ENCODE results near the gene MAGI1.
"Not testable (repeated sequence)": the region's sequence is repeated elsewhere in the genome, so short reads cannot be mapped to it uniquely, and the experiment has no call there.

The MAGI1 gene

GRCh38 chr3:65560901-65561300, 477.8 kb downstream of the MAGI1 start:
- no peak for DNase-seq (ENCODE audit: low spot score)

- no peak for DNase-seq (ENCODE audit: low spot score)
These were observed 478.6 kb downstream of the MAGI1 start for GRCh38 chr3:65560133-65560532.

GRCh38 chr3:65559643-65560042, 479.1 kb downstream of the MAGI1 start:
- no peak for DNase-seq (ENCODE audit: low spot score)

- DNase-seq (ENCODE audit: low spot score), result no peak
These were observed 479.9 kb downstream of the MAGI1 start for GRCh38 chr3:65558826-65559225.

DNA sequence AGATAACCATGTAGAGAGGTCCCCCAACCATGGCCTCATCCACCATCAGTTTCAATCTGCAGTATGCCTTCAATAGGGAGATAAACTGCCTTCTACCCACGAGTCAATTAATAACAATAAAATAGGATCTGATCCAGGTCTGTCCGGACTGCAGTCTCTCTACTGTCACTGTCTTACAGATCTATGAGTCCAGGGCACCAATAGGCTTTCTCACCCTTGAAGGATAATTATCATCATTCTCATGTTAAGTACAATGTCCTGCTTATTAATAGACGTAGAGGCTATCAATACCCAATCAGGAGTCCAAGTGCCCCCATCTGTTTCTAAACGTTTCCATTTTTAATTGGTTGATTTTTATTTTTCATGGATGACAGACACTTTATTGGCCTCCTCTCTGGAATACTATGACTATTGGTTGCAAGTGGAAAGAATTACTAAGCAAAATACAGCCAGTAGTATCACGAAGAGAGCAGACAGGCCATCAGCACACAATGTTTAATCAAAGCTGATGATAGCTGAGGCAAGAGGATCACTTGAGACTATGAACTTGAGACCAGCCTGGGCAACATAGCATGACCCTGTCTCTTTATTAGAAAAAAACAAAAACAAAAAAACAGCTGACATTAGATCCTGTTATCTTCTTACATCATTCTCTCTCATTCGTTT, 480.7 kb downstream of the MAGI1 start:
- no peak for DNase-seq (ENCODE audit: low spot score)

GRCh38 chr3:65556934-65557577, 481.7 kb downstream of the MAGI1 start:
- DNase-seq (ENCODE audit: low spot score), result peak; percentile 48

- no peak for DNase-seq (ENCODE audit: low spot score)
These were observed 486.3 kb downstream of the MAGI1 start for GRCh38 chr3:65552434-65552833.

- no peak for DNase-seq (ENCODE audit: low spot score)
These were observed 486.8 kb downstream of the MAGI1 start for GRCh38 chr3:65551945-65552344.

GRCh38 chr3:65550137-65550536, 488.6 kb downstream of the MAGI1 start:
- no peak for DNase-seq (ENCODE audit: low spot score)

GRCh38 chr3:65549626-65549959, 489.1 kb downstream of the MAGI1 start:
- no peak for DNase-seq (ENCODE audit: low spot score)

- DNase-seq (ENCODE audit: low spot score), result no peak
These were observed 489.7 kb downstream of the MAGI1 start for GRCh38 chr3:65548848-65549625.

- peak; percentile 38 for DNase-seq (ENCODE audit: low spot score)
These were observed 493.3 kb downstream of the MAGI1 start for GRCh38 chr3:65545429-65545828.

GRCh38 chr3:65543391-65543790, 495.3 kb downstream of the MAGI1 start:
- not testable (repeated sequence) for DNase-seq (ENCODE audit: low spot score)

- no peak for DNase-seq (ENCODE audit: low spot score)
These were observed 498.1 kb downstream of the MAGI1 start for GRCh38 chr3:65540666-65541065.

- no peak for DNase-seq (ENCODE audit: low spot score)
These were observed 499.1 kb downstream of the MAGI1 start for GRCh38 chr3:65539616-65540015.

- no peak for DNase-seq (ENCODE audit: low spot score)
These were observed 500.6 kb downstream of the MAGI1 start for GRCh38 chr3:65538101-65538500.

- no peak for DNase-seq (ENCODE audit: low spot score)
These were observed 501.6 kb downstream of the MAGI1 start for GRCh38 chr3:65537109-65537508.

DNA sequence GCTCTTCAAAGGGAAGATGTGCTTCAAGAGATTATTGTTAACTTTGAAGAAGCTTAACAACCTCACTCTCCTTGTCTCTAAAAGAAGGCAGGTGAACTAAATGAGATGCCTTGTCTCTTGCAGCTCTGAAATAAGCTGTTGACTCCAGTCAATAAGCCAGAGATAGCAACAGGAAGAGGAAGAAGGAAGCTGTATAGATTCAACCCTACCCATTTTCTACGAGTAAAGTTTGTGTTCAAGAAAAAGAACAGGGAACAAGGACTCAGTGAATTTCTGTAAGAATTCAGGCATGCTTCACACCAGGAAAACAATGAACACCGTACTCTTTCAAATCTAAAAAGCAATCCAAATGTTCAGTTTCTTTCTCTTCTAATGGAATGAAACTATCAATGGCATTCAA, 503.5 kb downstream of the MAGI1 start:
- DNase-seq (ENCODE audit: low spot score), result no peak

DNA sequence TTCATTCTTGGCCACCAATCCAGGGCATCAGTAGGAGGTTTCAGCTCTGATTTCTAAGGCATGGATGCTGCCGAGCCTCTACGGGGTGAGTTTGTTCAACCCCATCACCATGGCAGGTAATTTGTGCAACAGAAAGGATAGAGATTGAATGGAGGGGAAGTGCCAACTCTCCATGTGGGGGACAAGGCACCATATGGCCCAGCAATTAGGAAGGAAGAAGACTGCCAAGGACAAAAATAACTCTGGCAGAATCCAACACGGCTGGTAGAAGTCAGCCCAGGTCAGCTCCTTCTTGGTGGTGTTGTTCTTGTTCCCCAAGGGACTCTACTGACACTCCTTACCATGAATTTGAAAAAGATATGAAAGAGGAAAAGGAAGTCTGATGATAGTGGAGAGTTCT, 503.9 kb downstream of the MAGI1 start:
- no peak for DNase-seq (ENCODE audit: low spot score)

GRCh38 chr3:65532749-65533148, 506.0 kb downstream of the MAGI1 start:
- DNase-seq (ENCODE audit: low spot score), result no peak

DNA sequence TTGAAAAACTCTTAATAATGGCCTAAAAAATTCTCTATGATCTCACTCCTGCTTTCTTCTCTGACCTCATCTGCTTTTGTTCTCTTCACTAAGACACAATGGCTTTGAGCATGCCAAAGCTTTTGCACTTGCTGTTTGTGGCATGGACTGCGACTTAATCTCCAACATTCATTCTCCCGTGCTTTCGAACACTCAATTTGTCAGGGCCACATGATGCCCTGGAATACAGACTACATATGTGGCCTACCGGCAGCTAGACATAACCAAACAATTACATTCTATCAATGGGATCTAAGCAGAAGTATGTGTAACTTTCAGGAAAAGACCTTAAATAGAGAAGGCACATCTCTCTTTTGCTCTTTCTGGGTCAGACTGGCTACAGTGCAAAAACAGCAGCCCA, 506.5 kb downstream of the MAGI1 start:
- no peak for DNase-seq (ENCODE audit: low spot score)

GRCh38 chr3:65531499-65531898, 507.2 kb downstream of the MAGI1 start:
- no peak for DNase-seq (ENCODE audit: low spot score)

DNA sequence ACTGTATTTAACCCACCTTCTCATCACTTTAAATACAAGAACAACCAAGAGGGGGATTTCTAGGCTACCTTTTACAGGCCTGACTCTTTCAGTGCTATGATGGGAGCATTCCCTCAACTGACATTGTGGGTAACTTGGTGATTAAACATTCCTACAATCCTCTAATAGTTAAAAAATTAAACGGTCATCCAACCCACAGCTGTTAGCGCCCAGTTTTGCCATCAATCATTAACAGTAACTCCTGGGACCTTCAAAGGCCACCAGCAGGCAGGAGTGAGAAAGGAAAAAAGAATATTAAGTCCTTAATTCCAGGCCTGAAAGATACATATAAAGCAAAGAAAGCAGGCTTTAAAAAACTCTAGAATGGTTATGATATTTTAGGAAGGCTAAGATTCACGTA, 512.1 kb downstream of the MAGI1 start:
- DNase-seq (ENCODE audit: low spot score), result no peak

Measured in kidney capillary endothelial cell (primary cell).